ENCODE data around the gene SIRT7. TPM values are rescaled to one million over a fixed set of nuclear protein-coding genes. Genes with fewer than 3 reads are reported as not detected.

Gene SIRT7
- total RNA-seq, 1 experiment from 2014 or later, result 78.3 TPM

DNA sequence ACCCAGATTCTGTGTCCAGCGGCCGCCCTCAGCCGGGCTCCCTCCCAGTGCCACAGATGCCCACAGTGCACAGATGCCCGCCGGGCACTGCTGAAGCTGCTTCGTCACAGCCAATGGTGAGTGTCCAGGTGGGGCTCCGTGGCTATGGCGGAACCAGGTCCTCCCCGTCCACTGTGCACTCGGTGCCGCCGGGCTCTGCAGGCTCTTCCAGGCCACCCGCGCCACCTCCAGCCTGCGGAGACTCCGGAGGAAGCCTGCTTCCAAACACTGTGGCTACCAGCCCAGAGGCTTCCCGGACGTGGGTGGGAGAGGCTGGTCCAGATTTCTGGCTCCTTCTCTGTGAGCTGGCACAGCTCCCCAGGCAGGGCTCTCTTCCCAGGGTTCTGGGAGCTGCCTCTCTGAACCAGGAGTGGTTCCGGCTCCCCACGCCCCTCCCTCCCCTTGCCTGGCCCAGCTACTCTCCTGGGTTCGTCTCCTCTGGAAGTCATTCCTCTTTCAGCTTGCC, 22.0 kb upstream of the SIRT7 start:
- H4K20me1 ChIP-seq (ENCODE audit: insufficient read depth), result no peaks in the 10 kb centered on the region
- no peaks in the 10 kb centered on the region for H3K27me3 ChIP-seq (ENCODE audit: insufficient read depth, low read depth)
- no peaks in the 10 kb centered on the region for H3K9me3 ChIP-seq (ENCODE audit: insufficient read depth, low read depth)
- H3K79me2 ChIP-seq (ENCODE audit: low read depth), result no peaks in the 10 kb centered on the region
- H3K4me1 ChIP-seq (replicated peaks; ENCODE audit: insufficient read depth), result no peaks in the 10 kb centered on the region
- no peak overlapping the region for H3K4me2 ChIP-seq
- H3F3A ChIP-seq (ENCODE audit: insufficient read depth, low read depth), result no peaks in the 10 kb centered on the region
- H2AFZ ChIP-seq, result no peak overlapping the region
- no peaks in the 10 kb centered on the region for H3K9me2 ChIP-seq (ENCODE audit: insufficient read depth)
- intact Hi-C loops (cut with micrococcal nuclease; ENCODE audit: unreplicated experiment), result no loop called here
- no peaks in the 10 kb centered on the region for H3K36me3 ChIP-seq (ENCODE audit: low read depth)
- no peak overlapping the region for H3K4me3 ChIP-seq
- CTCF ChIA-PET, result interaction anchor here (0.5 to 0.9 kb wide), 2 partner anchors 13 to 31 kb away, joined by 3 to 5 read pairs; partner anchors contain the start of gene MAFG
- POLR2A ChIA-PET (ENCODE audit: unreplicated experiment), result no interaction called here
- no peak for DNase-seq
- no peak overlapping the region for H3K27ac ChIP-seq
- no peak for TF ChIP-seq EZH2 (IDR thresholded peaks at IDR 0.05; ENCODE audit: low read depth)
- TF ChIP-seq, protein P1, sequence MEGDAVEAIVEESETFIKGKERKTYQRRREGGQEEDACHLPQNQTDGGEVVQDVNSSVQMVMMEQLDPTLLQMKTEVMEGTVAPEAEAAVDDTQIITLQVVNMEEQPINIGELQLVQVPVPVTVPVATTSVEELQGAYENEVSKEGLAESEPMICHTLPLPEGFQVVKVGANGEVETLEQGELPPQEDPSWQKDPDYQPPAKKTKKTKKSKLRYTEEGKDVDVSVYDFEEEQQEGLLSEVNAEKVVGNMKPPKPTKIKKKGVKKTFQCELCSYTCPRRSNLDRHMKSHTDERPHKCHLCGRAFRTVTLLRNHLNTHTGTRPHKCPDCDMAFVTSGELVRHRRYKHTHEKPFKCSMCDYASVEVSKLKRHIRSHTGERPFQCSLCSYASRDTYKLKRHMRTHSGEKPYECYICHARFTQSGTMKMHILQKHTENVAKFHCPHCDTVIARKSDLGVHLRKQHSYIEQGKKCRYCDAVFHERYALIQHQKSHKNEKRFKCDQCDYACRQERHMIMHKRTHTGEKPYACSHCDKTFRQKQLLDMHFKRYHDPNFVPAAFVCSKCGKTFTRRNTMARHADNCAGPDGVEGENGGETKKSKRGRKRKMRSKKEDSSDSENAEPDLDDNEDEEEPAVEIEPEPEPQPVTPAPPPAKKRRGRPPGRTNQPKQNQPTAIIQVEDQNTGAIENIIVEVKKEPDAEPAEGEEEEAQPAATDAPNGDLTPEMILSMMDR (conservative IDR thresholded peaks at IDR 0.05), result no peak
- no TSS peak for BruUV-seq (replicated peaks)

DNA sequence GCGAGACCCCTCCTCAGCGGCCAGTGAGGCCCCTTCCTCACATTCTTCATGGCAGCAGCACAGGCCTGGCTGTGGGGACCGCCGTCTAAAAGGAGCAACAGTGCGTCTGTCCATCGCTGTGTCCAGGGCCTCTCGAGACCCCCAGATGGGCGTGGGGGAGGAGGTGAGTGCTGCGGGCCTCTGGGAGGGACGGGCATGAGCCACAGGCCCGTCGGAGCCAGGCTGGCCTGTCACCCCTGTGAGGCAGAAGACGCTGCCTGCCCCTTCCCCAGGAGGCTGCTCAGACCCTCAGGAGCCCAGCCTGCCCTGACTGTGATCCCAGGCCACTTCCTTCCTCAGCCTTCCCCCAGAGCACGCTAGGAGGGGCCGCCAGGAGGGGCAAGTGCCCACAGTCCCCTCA, 21.2 kb upstream of the SIRT7 start:
- no peak overlapping the region for H2AFZ ChIP-seq
- H3F3A ChIP-seq (ENCODE audit: insufficient read depth, low read depth), result no peaks in the 10 kb centered on the region
- H3K9me3 ChIP-seq (ENCODE audit: insufficient read depth, low read depth), result no peaks in the 10 kb centered on the region
- no peak overlapping the region for H3K4me2 ChIP-seq
- H3K9me2 ChIP-seq (ENCODE audit: insufficient read depth), result no peaks in the 10 kb centered on the region
- H3K79me2 ChIP-seq (ENCODE audit: low read depth), result no peaks in the 10 kb centered on the region
- H3K4me3 ChIP-seq, result no peak overlapping the region
- ChIA-PET POLR2A (ENCODE audit: unreplicated experiment) (no interaction called here), CTCF (no interaction called here)
- H3K36me3 ChIP-seq (ENCODE audit: low read depth), result no peaks in the 10 kb centered on the region
- intact Hi-C loops (cut with micrococcal nuclease; ENCODE audit: unreplicated experiment), result no loop called here
- H3K4me1 ChIP-seq (replicated peaks; ENCODE audit: insufficient read depth), result no peaks in the 10 kb centered on the region
- BruUV-seq (replicated peaks), result no TSS peak
- H3K27me3 ChIP-seq (ENCODE audit: insufficient read depth, low read depth), result no peaks in the 10 kb centered on the region
- no peak for TF ChIP-seq EZH2 (IDR thresholded peaks at IDR 0.05; ENCODE audit: low read depth)
- TF ChIP-seq, protein P1 (conservative IDR thresholded peaks at IDR 0.05), result no peak
- H3K27ac ChIP-seq, result no peak overlapping the region
- no peak for DNase-seq
- no peaks in the 10 kb centered on the region for H4K20me1 ChIP-seq (ENCODE audit: insufficient read depth)

DNA sequence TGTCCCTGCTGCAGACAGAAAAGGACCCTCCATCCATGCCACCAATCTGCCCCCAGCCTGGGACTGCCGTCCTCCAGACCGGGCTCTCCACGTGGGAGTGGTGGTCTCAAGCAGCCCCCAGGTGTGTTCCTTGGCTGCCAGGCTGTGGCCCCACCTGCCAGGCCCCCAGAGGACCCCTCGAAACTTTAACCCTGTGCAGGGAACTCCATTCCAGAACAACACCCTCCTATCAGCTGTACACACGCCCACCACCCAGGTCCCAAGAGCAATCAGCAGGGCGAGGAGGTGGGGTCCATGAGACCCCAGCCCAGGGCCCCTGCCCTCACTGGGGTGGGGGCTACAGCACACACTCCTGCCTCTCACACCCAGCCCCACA, 17.7 kb upstream of the SIRT7 start:
- Histone ChIP-seq H4K20me1 (ENCODE audit: insufficient read depth) (no peaks in the 10 kb centered on the region), H3K4me2 (peak overlapping the region; percentile 90), H3K27ac (no peak overlapping the region), H3F3A (ENCODE audit: insufficient read depth, low read depth) (no peaks in the 10 kb centered on the region; the same call in 1 of the 2 replicates), H3K79me2 (ENCODE audit: low read depth) (no peaks in the 10 kb centered on the region), H3K9me3 (ENCODE audit: insufficient read depth, low read depth) (no peaks in the 10 kb centered on the region), H3K4me3 (peak overlapping the region; percentile 74; the same call in 1 of the 2 replicates), H2AFZ (no peak overlapping the region), H3K36me3 (ENCODE audit: low read depth) (no peaks in the 10 kb centered on the region), H3K9me2 (ENCODE audit: insufficient read depth) (no peaks in the 10 kb centered on the region), H3K4me1 (replicated peaks; ENCODE audit: insufficient read depth) (no peaks in the 10 kb centered on the region), H3K27me3 (ENCODE audit: insufficient read depth, low read depth) (no peaks in the 10 kb centered on the region)
- no TSS peak for BruUV-seq (replicated peaks)
- intact Hi-C loops (cut with micrococcal nuclease; ENCODE audit: unreplicated experiment), result no loop called here
- ChIA-PET CTCF (no interaction called here), POLR2A (ENCODE audit: unreplicated experiment) (no interaction called here)
- DNase-seq, result no peak
- TF ChIP-seq, protein P1 (conservative IDR thresholded peaks at IDR 0.05), result no peak
- TF ChIP-seq EZH2 (IDR thresholded peaks at IDR 0.05; ENCODE audit: low read depth), result no peak
